Activated CD4-positive, CD25-positive, alpha-beta regulatory T cell (primary cell): ENCODE measurements around the gene MAPK4.
"Not testable (repeated sequence)": the region's sequence is repeated elsewhere in the genome, so short reads cannot be mapped to it uniquely, and the experiment has no call there.

ENCODE experiments used
- DNase-seq, 4 experiments: peaks; one replicate each; lab custom pipeline; 2025; lab: John Stamatoyannopoulos, UW

MAPK4 gene

DNA sequence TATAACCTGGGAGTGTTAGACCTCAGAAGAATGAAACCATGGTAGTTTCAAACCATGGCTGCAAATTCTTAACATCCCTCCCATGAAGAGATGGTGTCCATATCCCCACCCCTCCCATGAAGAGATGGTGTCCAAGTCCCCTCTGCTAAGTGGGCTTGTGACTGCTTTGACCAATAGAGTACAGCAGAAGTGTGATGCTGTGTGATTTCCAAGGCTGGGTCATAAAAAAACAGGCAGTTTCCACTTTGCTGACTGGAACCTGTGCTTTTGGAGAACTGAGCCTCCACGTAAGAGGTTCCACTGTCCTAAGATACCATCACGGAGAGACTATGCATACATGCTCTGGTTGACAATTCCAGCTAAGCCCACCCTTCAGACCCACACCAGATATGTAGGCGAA lies 194.4 kb downstream of the MAPK4 start:
- no peak for DNase-seq

- DNase-seq, result no peak
Measured at GRCh38 chr18:50757358-50757757, 197.5 kb downstream of the MAPK4 start.

DNA sequence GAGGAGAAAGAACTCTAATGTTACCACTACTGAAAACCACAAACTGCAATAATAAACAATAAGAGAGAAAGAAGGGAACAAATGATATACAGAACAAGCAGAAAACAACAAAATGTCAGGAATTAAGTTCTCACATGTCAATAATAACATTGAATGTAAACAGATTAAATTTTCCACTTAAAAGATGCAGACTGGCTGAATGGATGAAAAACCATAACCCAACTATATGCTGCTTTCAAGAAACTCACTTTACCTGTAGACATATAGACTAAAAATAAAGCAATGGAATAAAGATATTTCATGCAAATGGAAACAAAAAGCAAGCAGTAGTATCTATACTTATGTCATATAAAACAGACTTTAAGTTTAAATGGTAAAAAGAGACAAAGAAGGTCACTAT lies 209.6 kb downstream of the MAPK4 start:
- no peak for DNase-seq

DNA sequence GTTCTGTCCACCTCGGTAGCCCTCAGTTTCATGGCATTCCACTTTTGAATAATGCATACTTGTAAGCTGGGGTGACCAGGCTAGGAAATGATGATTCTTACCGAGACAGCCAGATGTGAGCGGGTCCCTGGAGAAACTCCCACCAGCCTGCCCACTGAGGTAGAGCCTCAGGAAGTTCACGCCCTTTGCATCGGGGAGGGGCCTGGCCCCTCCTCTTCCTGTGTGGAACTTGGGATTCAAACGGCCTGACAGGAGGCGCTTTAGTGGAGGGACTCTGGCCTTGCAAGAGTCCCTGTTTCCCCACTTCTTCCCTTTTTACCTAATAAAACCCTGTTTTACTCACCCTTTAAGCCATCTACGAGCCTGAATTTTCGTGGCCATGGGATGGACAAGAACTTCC lies 215.3 kb downstream of the MAPK4 start:
- no peak for DNase-seq

- DNase-seq, result no peak
Measured at GRCh38 chr18:50775726-50776125, 215.8 kb downstream of the MAPK4 start.

GRCh38 chr18:50776383-50776782 lies 216.5 kb downstream of the MAPK4 start:
- no peak for DNase-seq

DNA sequence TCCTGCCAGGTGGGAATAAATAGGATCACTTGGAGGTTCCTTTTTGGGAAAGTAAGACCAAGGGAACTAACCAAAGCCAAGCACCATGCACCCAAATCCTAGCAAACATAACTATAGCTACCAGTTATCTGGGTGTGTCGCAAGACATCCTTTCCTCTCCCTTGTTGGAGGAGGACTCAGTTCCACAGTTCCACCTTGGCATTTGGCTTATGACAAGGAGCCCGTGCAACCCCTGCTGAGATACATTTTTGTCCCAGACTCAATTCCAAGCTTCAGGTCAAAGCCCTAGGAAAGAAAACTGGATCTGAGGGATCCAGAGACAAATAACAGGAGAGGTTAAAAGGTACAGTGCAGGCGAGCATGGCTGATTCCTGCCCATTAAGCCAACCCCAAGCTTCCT lies 219.1 kb downstream of the MAPK4 start:
- not testable (repeated sequence) for DNase-seq
